GM10266 (cell line): ENCODE data around the gene MAPT.

ENCODE experiments used
- DNase-seq: peaks from one replicate; pipeline ENCODE4 v3.0.0; 2012; ENCODE audit errors: extremely low spot score
- CTCF ChIP-seq: IDR thresholded peaks from 2 replicates; pipeline ENCODE4 v1.5.1; 2012; ENCODE audit warnings: mild to moderate bottlenecking, low read depth; ENCODE audit not compliant: control insufficient read depth, insufficient read depth; ENCODE audit errors: missing control alignments

MAPT gene

GRCh38 chr17:45967378-45967777, 73.0 kb downstream of the MAPT start:
- no peak for TF ChIP-seq CTCF
- DNase-seq: no peak

- DNase-seq: no peak
- TF ChIP-seq CTCF: no peak
Observed at GRCh38 chr17:45968732-45969131, 74.4 kb downstream of the MAPT start.

- TF ChIP-seq CTCF: no peak
- DNase-seq: no peak
Observed at GRCh38 chr17:45969726-45970125, 75.4 kb downstream of the MAPT start.

- TF ChIP-seq CTCF: no peak
- no peak for DNase-seq
Observed at GRCh38 chr17:45970659-45971058, 76.3 kb downstream of the MAPT start.

- no peak for DNase-seq
- TF ChIP-seq CTCF: peak; percentile 10
Observed at GRCh38 chr17:45971698-45972141, 77.4 kb downstream of the MAPT start.

- DNase-seq: no peak
- TF ChIP-seq CTCF: no peak
Observed at GRCh38 chr17:45972531-45972930, 78.2 kb downstream of the MAPT start.

GRCh38 chr17:45973099-45973780, 78.9 kb downstream of the MAPT start:
- no peak for DNase-seq
- no peak for TF ChIP-seq CTCF
